MCF 10A (cell line): ENCODE data around the gene PCYOX1L. TPM values are rescaled to one million over a fixed set of nuclear protein-coding genes. Genes with fewer than 3 reads are reported as not detected.

Experiments
- BruUV-seq: library from RNA; stranded (reverse); fragments of 400-500 nt; replicated peaks from 2 replicates; lab custom pipeline; 2021; lab: Mats Ljungman, UMichigan
- CTCF ChIA-PET: fragments of 300-600 bp; sonication (Branson Sonifier 250); formaldehyde crosslinking; extraction: SDS; loops from one replicate; lab custom pipeline; 2021; ENCODE audit warnings: antibody characterized with exemption, inconsistent platforms; lab: Yijun Ruan, JAX
- POLR2A ChIA-PET: fragments of 300-600, 350-650 bp; sonication (Branson Sonifier 250); formaldehyde crosslinking; extraction: SDS; loops from one replicate; lab custom pipeline; 2020; ENCODE audit warnings: antibody characterized with exemption, inconsistent platforms; lab: Yijun Ruan, JAX
- DNase-seq: peaks from one replicate; pipeline ENCODE4 v3.0.0-alpha.2; 2018; ENCODE audit not compliant: unreplicated experiment
- H3K27ac Mint-ChIP-seq: one replicate; pipeline ENCODE4 v1.8.0; 2022; ENCODE audit warnings: mild to moderate bottlenecking, low read depth, mixed read lengths; ENCODE audit not compliant: unreplicated experiment
- H3K27me3 Mint-ChIP-seq: one replicate; pipeline ENCODE4 v1.8.0; 2022; ENCODE audit warnings: mixed read lengths; ENCODE audit not compliant: insufficient read depth, unreplicated experiment
- H3K36me3 Mint-ChIP-seq: one replicate; pipeline ENCODE4 v1.8.0; 2022; ENCODE audit warnings: mild to moderate bottlenecking, moderate library complexity, mixed read lengths; ENCODE audit not compliant: insufficient read depth, unreplicated experiment
- H3K4me1 Mint-ChIP-seq: one replicate; pipeline ENCODE4 v1.8.0; 2022; ENCODE audit warnings: mixed read lengths; ENCODE audit not compliant: insufficient read depth, unreplicated experiment
- H3K4me3 Mint-ChIP-seq: one replicate; pipeline ENCODE4 v1.8.0; 2022; ENCODE audit warnings: mild to moderate bottlenecking, moderate library complexity, mixed read lengths; ENCODE audit not compliant: unreplicated experiment
- H3K9me3 Mint-ChIP-seq: one replicate; pipeline ENCODE4 v1.8.0; 2022; ENCODE audit warnings: mixed read lengths; ENCODE audit not compliant: unreplicated experiment
- intact Hi-C: fragments of 100-400 bp; cut with micrococcal nuclease; formaldehyde crosslinking; loops from 2 replicates; pipeline ENCODE4 v1.14.1; 2022
- total RNA-seq: library from RNA; stranded (reverse); gene quantifications from 2 replicates; pipeline ENCODE4 v1.2.3, GENCODE V29; 2022
- TF ChIP-seq, protein P1 (sequence below): fragments of 200-600 bp; IDR thresholded peaks from one replicate; pipeline ENCODE4 v1.8.0; 2022; ENCODE audit warnings: antibody characterized with exemption, mild to moderate bottlenecking; ENCODE audit not compliant: unreplicated experiment

PCYOX1L gene
- total RNA-seq, 1 experiment from 2014 or later = 7.7 TPM

DNA sequence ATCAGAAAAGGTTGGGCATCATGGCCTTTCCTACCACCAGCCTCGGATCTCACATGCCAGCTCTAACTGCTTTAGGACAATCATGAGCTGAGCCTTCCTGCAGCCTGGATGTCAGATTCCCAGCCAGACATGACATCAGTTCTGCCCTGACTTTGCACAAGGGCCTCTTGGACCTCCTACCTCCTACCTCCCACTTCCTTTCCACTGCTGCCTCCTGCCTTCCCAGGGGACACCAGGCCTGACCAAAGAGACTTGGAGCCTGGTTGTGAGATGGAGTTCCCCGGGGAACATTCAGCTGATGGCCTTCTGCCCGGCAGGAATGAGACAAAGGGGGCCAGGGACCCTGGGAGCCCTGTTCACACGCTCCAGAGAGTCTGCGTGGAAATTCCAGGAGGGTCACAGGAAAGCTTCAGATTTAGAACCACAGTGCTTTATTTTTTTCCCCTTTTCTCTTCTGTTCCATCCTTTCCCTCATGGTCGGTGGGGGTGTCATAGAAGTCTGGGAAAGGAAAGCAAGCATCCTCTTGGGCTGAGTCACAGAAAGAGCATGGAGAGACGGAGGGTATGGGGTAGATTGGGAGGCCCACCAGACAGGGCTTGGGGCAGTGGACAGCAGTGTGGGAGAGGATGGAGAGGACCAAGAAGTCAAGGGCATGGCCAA lies 56.7 kb downstream of the PCYOX1L start:
- intact Hi-C loops = no loop called here
- POLR2A ChIA-PET = interaction anchor here (0.7 to 1.7 kb wide), 2 partner anchors 10 to 20 kb away, joined by 3 to 6 read pairs; no protein-coding TSS in a partner anchor
- Mint-ChIP-seq H3K27ac (no peak overlapping the region), H3K4me3 (no peak overlapping the region), H3K27me3 (peaks cover 18% of the 10 kb centered on the region), H3K36me3 (no peaks in the 10 kb centered on the region), H3K9me3 (no peaks in the 10 kb centered on the region), H3K4me1 (no peaks in the 10 kb centered on the region)
- TF ChIP-seq, protein P1, sequence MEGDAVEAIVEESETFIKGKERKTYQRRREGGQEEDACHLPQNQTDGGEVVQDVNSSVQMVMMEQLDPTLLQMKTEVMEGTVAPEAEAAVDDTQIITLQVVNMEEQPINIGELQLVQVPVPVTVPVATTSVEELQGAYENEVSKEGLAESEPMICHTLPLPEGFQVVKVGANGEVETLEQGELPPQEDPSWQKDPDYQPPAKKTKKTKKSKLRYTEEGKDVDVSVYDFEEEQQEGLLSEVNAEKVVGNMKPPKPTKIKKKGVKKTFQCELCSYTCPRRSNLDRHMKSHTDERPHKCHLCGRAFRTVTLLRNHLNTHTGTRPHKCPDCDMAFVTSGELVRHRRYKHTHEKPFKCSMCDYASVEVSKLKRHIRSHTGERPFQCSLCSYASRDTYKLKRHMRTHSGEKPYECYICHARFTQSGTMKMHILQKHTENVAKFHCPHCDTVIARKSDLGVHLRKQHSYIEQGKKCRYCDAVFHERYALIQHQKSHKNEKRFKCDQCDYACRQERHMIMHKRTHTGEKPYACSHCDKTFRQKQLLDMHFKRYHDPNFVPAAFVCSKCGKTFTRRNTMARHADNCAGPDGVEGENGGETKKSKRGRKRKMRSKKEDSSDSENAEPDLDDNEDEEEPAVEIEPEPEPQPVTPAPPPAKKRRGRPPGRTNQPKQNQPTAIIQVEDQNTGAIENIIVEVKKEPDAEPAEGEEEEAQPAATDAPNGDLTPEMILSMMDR = no peak
- no peak for DNase-seq
- CTCF ChIA-PET = interaction anchor here (0.6 to 4.4 kb wide), 9 partner anchors 15 to 138 kb away, joined by 3 to 21 read pairs (median 6); partner anchors contain the start of gene IL17B
- no TSS peak for BruUV-seq

GRCh38 chr5:149415066-149415967 lies 57.5 kb downstream of the PCYOX1L start:
- no peaks in the 10 kb centered on the region for H3K4me1 Mint-ChIP-seq
- H3K4me3 Mint-ChIP-seq = no peak overlapping the region
- BruUV-seq = no TSS peak
- TF ChIP-seq, protein P1 = no peak
- H3K9me3 Mint-ChIP-seq = no peaks in the 10 kb centered on the region
- intact Hi-C loops = no loop called here
- H3K36me3 Mint-ChIP-seq = no peaks in the 10 kb centered on the region
- POLR2A ChIA-PET = interaction anchor here (1.7 kb wide), 1 partner anchor 21 kb away, joined by 6 read pairs; no protein-coding TSS in a partner anchor
- CTCF ChIA-PET = interaction anchor here (0.6 to 4.4 kb wide), 11 partner anchors 14 to 149 kb away, joined by 3 to 21 read pairs (median 4); no protein-coding TSS in a partner anchor
- H3K27ac Mint-ChIP-seq = no peak overlapping the region
- no peak for DNase-seq
- H3K27me3 Mint-ChIP-seq = peaks cover 18% of the 10 kb centered on the region

GRCh38 chr5:149416987-149417710 lies 59.3 kb downstream of the PCYOX1L start:
- no peak overlapping the region for H3K27ac Mint-ChIP-seq
- BruUV-seq = no TSS peak
- no peaks in the 10 kb centered on the region for H3K36me3 Mint-ChIP-seq
- POLR2A ChIA-PET = interaction anchor here (0.9 to 1.3 kb wide), 3 partner anchors 10 to 72 kb away, joined by 3 to 4 read pairs (median 3); partner anchors contain the start of gene GRPEL2
- DNase-seq = no peak
- peaks cover 18% of the 10 kb centered on the region for H3K27me3 Mint-ChIP-seq
- CTCF ChIA-PET = interaction anchor here (1.0 to 4.4 kb wide), 6 partner anchors 12 to 51 kb away, joined by 3 to 19 read pairs (median 11); no protein-coding TSS in a partner anchor
- H3K4me1 Mint-ChIP-seq = no peaks in the 10 kb centered on the region
- TF ChIP-seq, protein P1 = no peak
- H3K9me3 Mint-ChIP-seq = no peaks in the 10 kb centered on the region
- no peak overlapping the region for H3K4me3 Mint-ChIP-seq
- intact Hi-C loops = no loop called here
